AG04449 (cell line): ENCODE results near the gene COTL1.
"Not testable (repeated sequence)": the region's sequence is repeated elsewhere in the genome, so short reads cannot be mapped to it uniquely, and the experiment has no call there.

Experiments used
- CTCF ChIA-PET: fragments of 350-600 bp; formaldehyde crosslinking; extraction: SDS; loops from one replicate; lab custom pipeline; 2021; ENCODE audit warnings: antibody characterized with exemption; lab: Yijun Ruan, JAX
- POLR2A ChIA-PET: fragments of 400-600, 350-600 bp; formaldehyde crosslinking; extraction: SDS; loops from one replicate; lab custom pipeline; 2020; ENCODE audit warnings: antibody characterized with exemption, inconsistent platforms; lab: Yijun Ruan, JAX
- DNase-seq: peaks from one replicate; pipeline ENCODE4 v3.0.0-alpha.2; 2010; ENCODE audit warnings: low read depth, low spot score
- H3K4me3 ChIP-seq: 2 replicates; pipeline ENCODE4 v1.5.1; 2011; ENCODE audit warnings: low read depth, mild to moderate bottlenecking, control low read depth, low read length
- TF ChIP-seq, protein P1 (sequence below): IDR thresholded peaks from one replicate; pipeline ENCODE4 v1.5.1; 2011; ENCODE audit warnings: mild to moderate bottlenecking, moderate library complexity, low read length, control low read depth, inconsistent platforms; ENCODE audit not compliant: insufficient read depth; ENCODE audit errors: missing control alignments

Gene COTL1

DNA sequence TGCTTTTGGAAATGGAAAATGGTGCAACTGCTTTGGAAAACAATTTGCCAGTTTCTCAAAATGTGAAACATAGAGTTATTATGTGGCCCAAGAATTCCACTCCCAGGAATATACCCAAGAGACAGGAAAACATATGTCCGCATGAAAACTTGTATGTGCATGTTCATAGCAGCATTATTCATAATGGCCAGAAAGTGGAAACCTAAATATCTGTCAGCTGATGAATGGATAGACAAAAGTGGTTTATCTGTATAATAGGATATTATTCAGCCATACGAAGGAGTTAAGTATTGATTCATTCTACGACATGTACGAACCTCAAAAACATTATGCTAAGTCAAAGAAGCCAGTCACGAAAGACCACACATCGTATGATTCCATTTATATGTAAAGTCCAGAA is 7.7 kb upstream of the COTL1 start:
- TF ChIP-seq, protein P1, sequence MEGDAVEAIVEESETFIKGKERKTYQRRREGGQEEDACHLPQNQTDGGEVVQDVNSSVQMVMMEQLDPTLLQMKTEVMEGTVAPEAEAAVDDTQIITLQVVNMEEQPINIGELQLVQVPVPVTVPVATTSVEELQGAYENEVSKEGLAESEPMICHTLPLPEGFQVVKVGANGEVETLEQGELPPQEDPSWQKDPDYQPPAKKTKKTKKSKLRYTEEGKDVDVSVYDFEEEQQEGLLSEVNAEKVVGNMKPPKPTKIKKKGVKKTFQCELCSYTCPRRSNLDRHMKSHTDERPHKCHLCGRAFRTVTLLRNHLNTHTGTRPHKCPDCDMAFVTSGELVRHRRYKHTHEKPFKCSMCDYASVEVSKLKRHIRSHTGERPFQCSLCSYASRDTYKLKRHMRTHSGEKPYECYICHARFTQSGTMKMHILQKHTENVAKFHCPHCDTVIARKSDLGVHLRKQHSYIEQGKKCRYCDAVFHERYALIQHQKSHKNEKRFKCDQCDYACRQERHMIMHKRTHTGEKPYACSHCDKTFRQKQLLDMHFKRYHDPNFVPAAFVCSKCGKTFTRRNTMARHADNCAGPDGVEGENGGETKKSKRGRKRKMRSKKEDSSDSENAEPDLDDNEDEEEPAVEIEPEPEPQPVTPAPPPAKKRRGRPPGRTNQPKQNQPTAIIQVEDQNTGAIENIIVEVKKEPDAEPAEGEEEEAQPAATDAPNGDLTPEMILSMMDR: no peak
- POLR2A ChIA-PET: no interaction called here
- no peak overlapping the region for H3K4me3 ChIP-seq
- no peak for DNase-seq
- CTCF ChIA-PET: interaction anchor here (1.0 to 12.9 kb wide), 3 partner anchors 102 to 114 kb away, joined by 3 to 185 read pairs (median 12); no protein-coding TSS in a partner anchor

DNA sequence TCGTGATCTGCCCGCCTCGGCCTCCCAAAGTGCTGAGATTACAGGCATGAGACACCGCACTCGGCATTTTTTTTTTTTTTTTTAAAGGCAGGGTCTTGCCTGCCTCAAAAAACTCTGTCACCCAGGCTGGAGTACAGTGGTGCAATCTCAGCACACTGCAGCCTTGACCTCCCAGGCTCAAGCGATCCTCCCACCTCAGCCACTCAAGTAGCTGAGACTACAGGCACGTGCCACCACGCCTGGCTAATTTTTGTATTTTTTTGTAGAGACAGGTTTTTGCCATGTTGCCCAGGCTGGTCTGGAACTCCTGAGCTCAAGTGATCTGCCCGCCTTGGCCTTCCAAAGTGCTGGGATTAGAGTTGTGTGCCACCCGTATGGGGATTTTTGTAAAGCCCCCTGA is 3.0 kb upstream of the COTL1 start:
- DNase-seq, POLR2A ChIA-PET, H3K4me3 ChIP-seq: not testable (repeated sequence)
- CTCF ChIA-PET: interaction anchor here (0.6 to 18.6 kb wide), 20 partner anchors 17 to 351 kb away, joined by 3 to 446 read pairs (median 12); partner anchors contain the start of genes KLHL36 and MEAK7

DNA sequence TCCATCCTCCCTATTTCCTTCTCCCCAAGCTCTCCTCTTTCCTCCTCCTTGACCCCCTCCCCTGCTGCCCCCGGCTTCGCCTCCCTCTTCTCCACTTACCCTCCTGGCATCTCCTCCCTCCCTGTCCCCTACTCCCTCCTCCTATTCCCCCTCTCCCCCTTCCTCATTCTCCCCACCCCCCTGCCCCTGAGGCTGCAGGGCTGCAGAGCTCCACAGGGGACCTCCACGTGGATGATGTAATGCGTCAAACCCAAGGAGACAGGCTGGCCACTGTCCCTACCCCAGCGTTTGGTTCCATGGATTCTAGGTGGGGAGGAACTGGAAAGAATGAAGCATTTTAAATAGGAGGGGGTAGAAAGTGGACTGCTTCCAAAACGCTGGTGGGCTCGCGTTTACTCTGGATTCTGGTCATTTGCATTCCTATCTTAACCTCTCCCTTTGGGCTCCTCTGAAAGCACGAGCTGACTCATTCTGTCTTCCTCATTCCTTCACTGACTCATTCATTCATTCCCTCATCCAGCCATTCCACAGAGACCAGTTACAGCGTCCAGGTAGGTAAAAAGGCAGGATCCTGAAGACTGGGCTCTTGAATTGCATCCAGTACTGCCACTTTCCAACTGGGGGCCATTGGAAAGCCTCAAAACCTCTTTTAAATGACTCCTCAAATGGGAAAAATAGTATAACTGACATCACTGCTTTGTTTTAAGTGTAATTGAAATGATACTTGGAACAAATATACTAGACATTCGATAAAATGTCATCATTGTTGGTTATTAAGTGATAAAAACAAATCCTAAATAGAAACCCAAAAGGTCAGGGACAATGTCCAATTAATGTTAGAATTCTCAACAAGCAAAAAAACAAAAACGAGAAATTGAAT is 943 bp upstream of the COTL1 start:
- peak overlapping the region; percentile 37 for H3K4me3 ChIP-seq
- CTCF ChIA-PET: interaction anchor here (1.0 to 18.6 kb wide), 6 partner anchors 19 to 110 kb away, joined by 3 to 446 read pairs (median 8); partner anchors contain the start of gene MEAK7
- POLR2A ChIA-PET: interaction anchor here (0.6 to 6.2 kb wide), 7 partner anchors 14 to 114 kb away, joined by 3 to 61 read pairs (median 4); no protein-coding TSS in a partner anchor
- TF ChIP-seq, protein P1: peak; percentile 13
- peak; percentile 85 for DNase-seq

DNA sequence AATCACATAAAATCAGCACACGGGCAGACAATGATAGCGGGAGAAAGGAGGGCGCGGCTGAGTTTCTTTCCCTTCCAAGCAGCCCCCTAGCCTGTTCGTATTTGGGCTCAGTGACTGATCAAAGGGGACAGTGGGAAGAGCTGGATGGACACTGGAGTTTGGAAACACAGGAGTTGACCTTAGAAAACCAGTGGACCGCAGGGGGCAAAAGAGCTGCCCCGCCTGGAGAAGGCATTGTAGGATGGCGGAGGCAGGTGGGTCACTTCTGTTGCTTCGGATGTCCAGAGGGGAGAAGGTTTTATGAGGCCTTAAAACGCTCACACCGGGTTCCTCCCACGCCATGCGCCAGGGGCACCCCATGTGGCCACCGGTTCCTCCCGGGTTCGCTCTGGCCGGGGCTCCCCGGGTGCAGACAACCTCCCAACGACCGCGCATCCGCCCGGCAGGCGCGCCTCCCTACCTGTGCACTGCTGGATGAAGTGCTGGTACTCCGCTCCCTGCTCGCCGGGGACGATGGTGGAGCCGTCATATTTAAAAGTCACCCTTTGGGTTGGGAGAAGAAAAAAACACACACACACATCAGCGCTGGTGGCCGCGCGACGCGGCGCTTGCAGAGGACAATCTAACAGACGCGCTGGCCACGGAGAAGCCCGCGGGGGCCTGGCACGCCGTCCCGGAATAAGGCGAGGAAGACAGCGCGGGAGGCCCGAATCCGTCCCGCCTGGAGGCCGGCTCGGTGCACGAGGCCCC is 662 bp downstream of the COTL1 start:
- ChIA-PET CTCF (interaction anchor here (1.1 to 18.6 kb wide), 6 partner anchors 12 to 109 kb away, joined by 4 to 446 read pairs (median 6); partner anchors contain the start of gene MEAK7), POLR2A (interaction anchor here (0.7 to 6.2 kb wide), 8 partner anchors 13 to 111 kb away, joined by 3 to 61 read pairs (median 6); partner anchors contain the start of gene KLHL36)
- TF ChIP-seq, protein P1: no peak
- DNase-seq: no peak
- H3K4me3 ChIP-seq: peak overlapping the region; percentile 65

DNA sequence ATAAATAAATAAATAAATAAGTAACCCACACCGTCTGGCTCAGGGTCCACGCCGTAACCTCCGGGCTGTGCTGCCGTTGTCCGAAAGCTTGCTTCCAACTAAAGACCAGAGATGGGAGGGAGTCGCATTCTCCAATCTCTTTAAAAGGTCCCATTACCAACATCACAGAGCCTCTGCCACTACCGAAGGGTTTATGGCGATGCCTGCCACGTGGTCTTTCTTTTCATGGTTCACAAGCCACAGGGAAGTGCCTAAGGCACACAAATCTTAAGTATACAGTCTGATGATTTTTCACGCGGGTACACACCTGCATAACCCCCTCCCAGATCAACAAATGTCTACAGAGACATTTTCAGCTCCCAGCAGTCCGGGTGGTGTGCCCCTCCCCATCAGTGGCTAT is 1.4 kb downstream of the COTL1 start:
- ChIA-PET POLR2A (interaction anchor here (0.7 to 6.2 kb wide), 6 partner anchors 12 to 356 kb away, joined by 3 to 61 read pairs (median 4); partner anchors contain the start of gene KLHL36), CTCF (interaction anchor here (0.7 to 18.6 kb wide), 8 partner anchors 11 to 429 kb away, joined by 3 to 446 read pairs (median 4); partner anchors contain the start of genes MEAK7 and TAF1C)
- TF ChIP-seq, protein P1: no peak
- peak overlapping the region; percentile 65 for H3K4me3 ChIP-seq
- no peak for DNase-seq

DNA sequence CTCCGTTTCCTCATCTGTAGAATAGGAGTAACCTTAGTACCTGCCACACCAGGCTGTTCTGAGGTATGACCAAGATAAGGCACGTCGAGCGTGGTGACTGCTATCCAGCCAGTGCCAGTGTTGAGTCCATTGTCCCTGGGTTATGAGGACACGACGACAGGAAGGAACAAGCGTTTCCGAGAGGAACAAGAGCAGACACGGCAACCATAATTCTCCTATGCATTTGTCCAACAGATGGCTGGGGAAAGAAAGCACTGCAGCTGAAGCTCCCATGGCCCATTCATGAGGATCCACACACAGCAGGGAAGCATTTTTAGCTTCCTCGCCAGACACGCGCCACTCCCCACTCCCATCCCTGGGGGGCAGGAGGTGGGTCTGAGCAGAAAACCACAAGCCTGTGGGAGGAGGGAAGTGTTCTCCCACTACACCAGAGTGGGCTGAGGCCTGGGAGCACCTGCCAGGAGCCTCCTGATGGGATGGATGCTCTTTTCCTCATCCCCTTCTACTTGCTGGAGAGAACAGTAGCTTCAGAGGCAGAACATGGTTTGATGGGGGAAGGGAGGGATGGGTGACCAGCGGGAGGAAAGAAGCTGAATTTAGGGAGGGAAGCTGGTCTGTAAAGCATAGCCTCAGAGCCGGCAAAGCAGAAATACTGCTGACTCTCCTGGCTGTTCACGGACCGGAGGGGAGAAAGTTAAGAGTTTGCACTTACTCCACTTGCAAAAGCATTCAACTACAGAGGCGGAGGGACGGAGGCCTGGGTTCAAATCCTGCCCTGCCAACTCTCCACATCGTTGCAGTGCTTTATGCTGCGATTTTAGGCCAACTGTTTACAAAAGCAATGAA is 2.7 kb downstream of the COTL1 start:
- ChIA-PET POLR2A (interaction anchor here (0.7 to 6.2 kb wide), 4 partner anchors 14 to 109 kb away, joined by 3 to 61 read pairs (median 8); no protein-coding TSS in a partner anchor), CTCF (interaction anchor here (1.2 to 18.6 kb wide), 4 partner anchors 10 to 111 kb away, joined by 3 to 446 read pairs (median 8); partner anchors contain the start of gene MEAK7)
- DNase-seq: no peak
- peak overlapping the region; percentile 65 for H3K4me3 ChIP-seq
- TF ChIP-seq, protein P1: no peak
